ENCODE data around the gene CGRRF1. TPM values are rescaled to one million over a fixed set of nuclear protein-coding genes. Genes with fewer than 3 reads are reported as not detected.

The CGRRF1 gene
- total and polyA plus RNA-seq, 9 of the 15 experiments (the other 6 are each of a cell fraction or from before 2014, with no cell fraction given) = 2.8 to 15.8 (median 4.6) TPM

GRCh38 chr14:54572316-54572715 lies 62.6 kb downstream of the CGRRF1 start:
- Histone ChIP-seq H3K27ac (ENCODE audit: extremely low read depth, low read depth, low read length) (no peak overlapping the region), H3K27me3 (ENCODE audit: control insufficient read depth in 2 of 2, insufficient read depth in 2 of 2, low read length in 2 of 2) (no peaks in the 10 kb centered on the region), H3K36me3 (ENCODE audit: control insufficient read depth, insufficient read depth, low read length) (peaks cover 33% of the 10 kb centered on the region; the same call in 2 of the 3 replicates), H3K4me3 (no peak overlapping the region), H3K4me2 (ENCODE audit: insufficient read depth, low read length) (no peak overlapping the region), H3K4me1 (replicated peaks in 1 of 2; ENCODE audit: control insufficient read depth in 2 of 2, insufficient read depth in 2 of 2, low read length in 2 of 2) (peaks cover 12 to 13% of the 10 kb centered on the region in 2 experiments; a peak in 4 of 5 replicates), H4K20me1 (replicated peaks; ENCODE audit: control insufficient read depth, insufficient read depth, low read length) (no peaks in the 10 kb centered on the region), H3K9ac (ENCODE audit: insufficient read depth in 1 of 2, low read depth in 2 of 2, low read length in 2 of 2) (no peak overlapping the region), H3K9me1 (ENCODE audit: control insufficient read depth, insufficient read depth, low read length) (no peaks in the 10 kb centered on the region), H3K79me2 (ENCODE audit: control insufficient read depth, insufficient read depth, low read length) (peaks cover 30% of the 10 kb centered on the region), H2AFZ (ENCODE audit: low read depth, low read length) (no peak overlapping the region), H3K9me3 (replicated peaks; ENCODE audit: control insufficient read depth, insufficient read depth, low read depth, low read length) (peaks cover 6% of the 10 kb centered on the region; the same call in 1 of the 2 replicates)
- DNase-seq (ENCODE audit: extremely low read depth in 1 of 4, low spot score in 3 of 4) (peak in 3 of 4 experiments; percentile 29 to 46 (median 41)), ATAC-seq (0 out of 3 replicates have a peak, but pooled peaks have one; percentile 11), FAIRE-seq (no peak)
- in situ Hi-C loops (cut with MboI) = no loop called here
- BruUV-seq (replicated peaks) = no TSS peak
- ChIA-PET POLR2A (interaction anchor here (0.9 to 1.2 kb wide), 2 partner anchors 10 to 201 kb away, joined by 3 to 4 read pairs; no protein-coding TSS in a partner anchor), CTCF (ENCODE audit: low intra/inter-chr PET ratio) (no interaction called here)
- 100% methylated on average over 1 of the region's 2 CpGs for WGBS (ENCODE audit: insufficient coverage, low coverage, missing lambda C conversion rate)
- intact Hi-C loops (cut with micrococcal nuclease) = loop anchor here (1.0 kb wide), 1 partner anchor 71 kb away; no protein-coding TSS in a partner anchor
- TF ChIP-seq SMARCA5 (IDR thresholded peaks at IDR 0.05) = no peak
- TF ChIP-seq KDM2B (CRISPR knock-in tag; IDR thresholded peaks at IDR 0.05) = no peak
- no peak for TF ChIP-seq TEAD1 (CRISPR knock-in tag; IDR thresholded peaks at IDR 0.05)
- no peak for TF ChIP-seq ASH1L (IDR thresholded peaks at IDR 0.05; ENCODE audit: borderline replicate concordance, low read depth, partially characterized antibody)
- no peak for TF ChIP-seq ZNF277 (CRISPR knock-in tag; IDR thresholded peaks at IDR 0.05; ENCODE audit: borderline replicate concordance)
- no peak for TF ChIP-seq EGR1 (conservative IDR thresholded peaks at IDR 0.05)
- TF ChIP-seq TRIM28 (IDR thresholded peaks at IDR 0.05) = peak; percentile 67; the same call in 1 of the 2 replicates
- TF ChIP-seq HMGN3 (IDR thresholded peaks at IDR 0.05; ENCODE audit: borderline replicate concordance, extremely low read depth, insufficient read length, low read depth, low read length) = no peak
- TF ChIP-seq ZNF3 (CRISPR knock-in tag; IDR thresholded peaks at IDR 0.05) = no peak
- no peak for TF ChIP-seq BRCA1 (IDR thresholded peaks at IDR 0.05)
- TF ChIP-seq BRCA1 (CRISPR knock-in tag; IDR thresholded peaks at IDR 0.05) = no peak
- no peak for TF ChIP-seq NRF1 (conservative IDR thresholded peaks at IDR 0.05 in 1 of 2, IDR thresholded peaks at IDR 0.05 in 1 of 2)
- TF ChIP-seq NFIX (CRISPR knock-in tag; IDR thresholded peaks at IDR 0.05; ENCODE audit: low read depth) = no peak
- TF ChIP-seq SMC3 (conservative IDR thresholded peaks at IDR 0.05; ENCODE audit: insufficient read depth, low read depth, low read length) = peak; percentile 38; the same call in 1 of the 2 replicates
- TF ChIP-seq ZNF263 (CRISPR knock-in tag; IDR thresholded peaks at IDR 0.05; ENCODE audit: borderline replicate concordance) = no peak
- no peak for TF ChIP-seq WHSC1 (IDR thresholded peaks at IDR 0.05; ENCODE audit: low read length)
- no peak for TF ChIP-seq MITF (IDR thresholded peaks at IDR 0.05)
- TF ChIP-seq PRDM10 (IDR thresholded peaks at IDR 0.05; ENCODE audit: partially characterized antibody) = no peak

All from K562 (cell line).